GM12892 (cell line): ENCODE measurements around the gene BSPRY.

Experiments used
- DNase-seq: peaks from one replicate; pipeline ENCODE4 v3.0.0; 2011; ENCODE audit not compliant: insufficient read length
- FAIRE-seq: peaks from 2 replicates; lab custom pipeline; 2011; peaks lifted over from hg19 to GRCh38; lab: Jason Lieb, UNC
- POLR2A ChIP-seq: IDR thresholded peaks from 2 replicates; pipeline ENCODE4 v1.6.1; 2011; ENCODE audit warnings: low read depth, low read length, control low read depth
- POLR2AphosphoS5 ChIP-seq: IDR thresholded peaks from 2 replicates; pipeline ENCODE4 v1.6.1; 2011; ENCODE audit warnings: low read depth, low read length, control low read depth
- TAF1 ChIP-seq: IDR thresholded peaks from 2 replicates; pipeline ENCODE4 v1.6.1; 2011; ENCODE audit warnings: low read depth, mild to moderate bottlenecking, control low read depth, low read length, borderline replicate concordance

The BSPRY gene

DNA sequence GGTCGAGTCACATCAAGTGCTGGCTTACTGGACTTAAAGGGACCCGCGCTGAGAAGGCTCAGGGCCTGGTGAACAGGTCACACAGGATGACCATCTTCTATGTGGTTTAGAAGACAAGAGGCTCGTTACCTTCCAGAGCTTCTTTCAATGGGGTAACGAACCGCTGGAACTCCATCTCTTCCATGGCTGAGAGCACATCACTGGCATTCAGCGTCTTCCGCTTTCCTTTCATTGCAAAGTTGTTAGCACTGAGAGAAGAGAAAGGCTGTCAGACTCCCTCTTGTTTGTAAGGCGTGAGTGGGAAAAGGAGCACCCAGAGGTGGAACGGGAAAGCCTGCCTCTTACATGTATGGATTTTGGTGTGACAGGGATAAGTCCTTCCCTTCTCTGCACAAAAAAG, 60.1 kb downstream of the BSPRY start:
- no peak for DNase-seq
- FAIRE-seq, result no peak
- TF ChIP-seq POLR2A, result no peak
- no peak for TF ChIP-seq TAF1
- no peak for TF ChIP-seq POLR2AphosphoS5

DNA sequence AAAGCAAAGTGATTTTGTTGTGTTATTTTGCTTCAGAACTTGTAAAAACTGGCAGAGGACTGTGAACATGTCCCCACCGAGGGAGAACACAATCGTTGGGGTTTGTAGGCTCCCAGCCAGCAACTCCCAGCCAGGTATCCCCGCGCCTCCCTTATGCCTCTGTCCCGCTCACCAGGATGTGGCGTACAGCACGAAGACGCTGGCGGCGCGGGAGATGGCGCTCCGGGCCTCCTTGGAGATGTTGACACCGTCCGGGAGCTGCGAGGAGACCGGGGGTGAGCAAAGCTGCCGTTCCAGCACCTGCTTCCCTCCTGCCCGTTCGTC, 60.5 kb downstream of the BSPRY start:
- DNase-seq (no peak), FAIRE-seq (no peak)
- TF ChIP-seq POLR2AphosphoS5 (no peak), TAF1 (no peak), POLR2A (no peak)

DNA sequence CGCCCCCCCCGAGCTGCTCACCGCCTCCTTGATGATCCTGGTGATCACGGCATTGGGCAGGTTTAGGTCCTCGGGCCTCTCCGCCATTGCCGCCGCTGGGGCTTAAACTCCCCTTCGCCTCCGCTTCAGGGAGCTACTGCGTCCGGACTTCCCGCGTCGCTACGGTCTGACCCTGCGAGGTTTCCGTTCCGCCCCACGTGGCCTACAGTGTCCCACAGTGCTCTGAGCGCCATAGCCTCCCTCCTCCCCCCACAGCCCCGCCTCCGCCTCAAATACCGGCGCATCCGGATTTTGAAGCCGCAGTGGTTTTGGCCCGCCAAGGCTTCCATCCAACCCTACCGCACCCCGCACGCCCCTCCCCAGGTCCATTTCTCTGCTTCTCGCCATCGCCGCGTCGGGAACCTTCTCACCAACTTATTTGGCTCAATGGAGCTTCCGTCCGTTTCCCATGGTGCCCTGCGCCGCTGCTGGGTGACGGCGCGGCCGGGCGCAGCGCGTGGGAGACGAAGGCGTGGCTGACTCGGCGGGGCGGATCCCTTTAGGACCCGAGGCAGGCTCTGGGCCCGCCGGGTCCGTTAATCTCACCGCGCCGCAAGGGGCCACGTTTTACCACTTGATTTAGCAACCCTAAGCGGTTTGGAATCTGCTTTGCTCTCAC, 61.0 kb downstream of the BSPRY start, which contains the start of the genes C9orf43 and POLE3:
Gene C9orf43, plus strand, starts transcription at position 541 of the 658 bp plus-strand sequence. CDS start 2,747 bp downstream, outside the sequence.
Gene POLE3, minus strand, starts transcription at position 469 of the 658 bp plus-strand sequence. Its CDS starts 382 bp downstream, at position 87.
- TF ChIP-seq TAF1 (peak; percentile 80), POLR2A (peak; percentile 87), POLR2AphosphoS5 (peak; percentile 80)
- DNase-seq (peak; percentile 87), FAIRE-seq (peak; percentile 92)

DNA sequence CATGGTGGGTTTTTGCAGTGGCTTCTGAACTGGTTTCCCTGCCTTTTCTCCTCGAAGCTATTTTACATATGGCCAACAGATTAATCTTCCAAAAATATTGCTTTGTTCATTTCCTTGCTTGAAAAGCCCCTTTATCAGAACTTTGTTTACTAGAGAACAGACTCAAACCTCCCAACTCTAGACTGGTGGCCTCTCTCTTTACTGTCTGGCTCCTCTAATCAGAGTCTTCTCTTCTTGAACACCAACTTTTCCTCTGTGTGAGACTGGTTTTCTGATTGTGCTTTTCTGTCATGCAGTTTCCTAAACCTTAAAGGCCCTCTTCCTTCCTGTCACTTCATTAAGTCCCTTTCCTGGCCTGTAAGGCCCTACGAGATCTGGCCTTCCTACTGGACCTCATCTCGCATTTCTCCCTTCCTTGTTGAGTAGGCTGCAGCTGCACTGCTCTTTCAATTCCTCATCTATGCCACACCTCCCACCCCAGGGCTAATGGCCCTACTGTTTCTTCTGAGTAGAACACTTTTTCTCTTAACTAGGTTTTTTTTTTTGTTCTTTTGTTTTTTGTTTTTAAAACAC, 66.9 kb downstream of the BSPRY start:
- TF ChIP-seq POLR2A (peak; percentile 52), POLR2AphosphoS5 (no peak), TAF1 (no peak)
- FAIRE-seq (peak; percentile 83), DNase-seq (peak; percentile 52)

DNA sequence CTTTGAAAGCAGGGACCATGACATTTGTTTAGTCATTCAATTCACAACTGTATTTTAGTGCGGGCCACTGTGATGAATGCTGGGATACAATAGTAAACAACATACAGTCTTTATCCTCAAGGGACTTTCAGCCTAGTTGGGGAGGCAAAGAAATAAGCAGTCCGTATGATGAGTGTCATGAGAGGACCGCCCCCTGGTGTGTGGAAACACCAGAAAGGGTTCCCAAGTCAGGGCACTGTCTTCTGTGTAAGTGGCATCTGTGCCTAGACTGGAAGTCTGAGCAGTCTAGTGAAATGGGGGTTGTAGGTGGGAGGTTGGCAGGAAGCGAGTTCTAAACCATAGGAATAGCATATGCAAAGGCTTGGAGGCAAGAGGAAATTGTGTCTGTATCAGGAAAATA, 68.0 kb downstream of the BSPRY start:
- DNase-seq, result no peak
- TF ChIP-seq POLR2AphosphoS5, result no peak
- TF ChIP-seq POLR2A, result no peak
- TF ChIP-seq TAF1, result no peak
- FAIRE-seq, result peak; percentile 73
